CD14-positive monocyte (primary cell): ENCODE data around the gene KIT. TPM values are rescaled to one million over a fixed set of nuclear protein-coding genes. Genes with fewer than 3 reads are reported as not detected.

Experiments
- DNase-seq, 3 donors: peaks; one replicate each; pipeline ENCODE4 v3.0.0-alpha.2; 2011 to 2022
- H2AFZ ChIP-seq: 2 replicates; pipeline ENCODE4 v1.6.0; 2012; ENCODE audit warnings: mild to moderate bottlenecking, low read depth, low read length, inconsistent platforms; ENCODE audit not compliant: insufficient read depth, poor library complexity, severe bottlenecking
- H3K27ac ChIP-seq, 2 donors: 1 replicate in 1 of 2; 2 replicates in 1 of 2; pipeline ENCODE4 v1.5.1; 2012 to 2013; ENCODE audit warnings: low read length in 2 of 2, control low read depth in 1 of 2, inconsistent platforms in 1 of 2, low read depth in 1 of 2, mild to moderate bottlenecking in 1 of 2
- H3K27me3 ChIP-seq, 2 donors: one replicate each; pipeline versions ENCODE4 v1.6.0 to v1.6.1; 2011 to 2013; ENCODE audit warnings: low read length in 2 of 2; ENCODE audit not compliant: control insufficient read depth in 2 of 2, insufficient read depth in 2 of 2
- H3K36me3 ChIP-seq, 2 donors: replicated peaks in 1 of 2; 1 replicate in 1 of 2; 2 replicates in 1 of 2; pipeline versions ENCODE4 v1.5.1 to v1.6.1; 2012 to 2013; ENCODE audit warnings: low read length in 2 of 2, control low read depth in 1 of 2, inconsistent platforms in 1 of 2, mild to moderate bottlenecking in 1 of 2; ENCODE audit not compliant: insufficient read depth in 2 of 2, control insufficient read depth in 1 of 2
- H3K4me1 ChIP-seq, 2 donors: 1 replicate in 1 of 2; 2 replicates in 1 of 2; pipeline versions ENCODE4 v1.5.1 to v1.6.1; 2012 to 2013; ENCODE audit warnings: low read length in 2 of 2, control low read depth in 1 of 2, inconsistent platforms in 1 of 2, mild to moderate bottlenecking in 1 of 2, moderate library complexity in 1 of 2; ENCODE audit not compliant: insufficient read depth in 2 of 2, control insufficient read depth in 1 of 2
- H3K4me2 ChIP-seq: replicated peaks from 2 replicates; pipeline ENCODE3; 2012; ENCODE audit warnings: low read length, moderate library complexity, mild to moderate bottlenecking; ENCODE audit not compliant: poor library complexity, severe bottlenecking; ENCODE audit errors: extremely low read depth
- H3K4me3 ChIP-seq, 3 experiments: fragments of 200-600 bp in 1 of 3; sonication (generic) in 1 of 3; replicated peaks in 1 of 3; 1 replicate in 2 of 3; 2 replicates in 1 of 3; pipeline ENCODE4 v1.5.1; 2011 to 2013; ENCODE audit warnings: low read length in 3 of 3, mild to moderate bottlenecking in 3 of 3, control low read depth in 2 of 3, low read depth in 2 of 3, inconsistent platforms in 1 of 3, moderate library complexity in 1 of 3
- H3K79me2 ChIP-seq: 2 replicates; pipeline ENCODE4 v1.6.0; 2012; ENCODE audit warnings: mild to moderate bottlenecking, control low read depth, inconsistent platforms, low read length, moderate library complexity; ENCODE audit not compliant: insufficient read depth
- H3K9ac ChIP-seq: 2 replicates; pipeline ENCODE4 v1.6.0; 2017; ENCODE audit warnings: low read length, mild to moderate bottlenecking; ENCODE audit not compliant: insufficient read depth, poor library complexity, severe bottlenecking
- H3K9me3 ChIP-seq, 2 donors: replicated peaks in 1 of 2; 1 replicate in 1 of 2; 2 replicates in 1 of 2; pipeline versions ENCODE4 v1.5.1 to v1.6.1; 2012 to 2013; ENCODE audit warnings: low read length in 2 of 2, control low read depth in 1 of 2; ENCODE audit not compliant: control insufficient read depth in 1 of 2, insufficient read depth in 1 of 2
- H4K20me1 ChIP-seq: 2 replicates; pipeline ENCODE4 v1.6.0; 2012; ENCODE audit warnings: mild to moderate bottlenecking, low read length, control low read depth, moderate library complexity; ENCODE audit not compliant: insufficient read depth
- H3K27ac Mint-ChIP-seq, 7 donors: one replicate each; pipeline ENCODE4 v1.8.0; 2020; ENCODE audit warnings: mild to moderate bottlenecking in 7 of 7, mixed read lengths in 7 of 7, moderate library complexity in 6 of 7, inconsistent platforms in 2 of 7
- H3K27me3 Mint-ChIP-seq, 3 donors: one replicate each; pipeline ENCODE4 v1.8.0; 2021 to 2022; ENCODE audit warnings: low read depth in 3 of 3, mild to moderate bottlenecking in 3 of 3, mixed read lengths in 3 of 3, moderate library complexity in 3 of 3, inconsistent platforms in 1 of 3
- H3K36me3 Mint-ChIP-seq, 2 donors: one replicate each; pipeline ENCODE4 v1.8.0; 2020; ENCODE audit warnings: mixed read lengths in 2 of 2, inconsistent platforms in 1 of 2, mild to moderate bottlenecking in 1 of 2
- H3K4me1 Mint-ChIP-seq: one replicate; pipeline ENCODE4 v1.8.0; 2020; ENCODE audit warnings: mild to moderate bottlenecking, mixed read lengths
- H3K4me3 Mint-ChIP-seq, 2 donors: one replicate each; pipeline ENCODE4 v1.8.0; 2020; ENCODE audit warnings: mild to moderate bottlenecking in 2 of 2, mixed read lengths in 2 of 2, moderate library complexity in 1 of 2
- H3K9me3 Mint-ChIP-seq, 7 donors: one replicate each; pipeline ENCODE4 v1.8.0; 2020 to 2022; ENCODE audit warnings: mixed read lengths in 7 of 7, mild to moderate bottlenecking in 6 of 7, moderate library complexity in 6 of 7, inconsistent platforms in 2 of 7
- WGBS: methylation state at CpG from one replicate; pipeline ENCODE4 v1.1.5; 2013; ENCODE audit warnings: missing lambda C conversion rate; ENCODE audit not compliant: insufficient coverage; 5-methylcytosine and 5-hydroxymethylcytosine counted together
- intact Hi-C, 2 donors: fragments of 100-400 bp; cut with micrococcal nuclease; formaldehyde crosslinking; loops; one replicate each; pipeline versions ENCODE4 v1.15.0 to v1.15.1; 2023
- polyA plus RNA-seq, 3 donors: library from polyadenylated mRNA; depleted of rRNA in 1 of 3; unstranded in 2 of 3; stranded (reverse) in 1 of 3; fragments of 300-500 nt in 2 of 3; fragments of >200 nt in 1 of 3; fragmentation: Illumina TruSeq in 2 of 3; gene quantifications; 1 replicate in 2 of 3; 2 replicates in 1 of 3; pipeline ENCODE4 v1.2.3, GENCODE V29; 2012 to 2021
- TF ChIP-seq, protein P1 (sequence below): fragments of 200-600 bp; IDR thresholded peaks from one replicate; pipeline ENCODE4 v1.8.0; 2022; ENCODE audit warnings: antibody characterized with exemption, mild to moderate bottlenecking

The KIT gene
- polyA plus RNA-seq, 3 donors = not detected

DNA sequence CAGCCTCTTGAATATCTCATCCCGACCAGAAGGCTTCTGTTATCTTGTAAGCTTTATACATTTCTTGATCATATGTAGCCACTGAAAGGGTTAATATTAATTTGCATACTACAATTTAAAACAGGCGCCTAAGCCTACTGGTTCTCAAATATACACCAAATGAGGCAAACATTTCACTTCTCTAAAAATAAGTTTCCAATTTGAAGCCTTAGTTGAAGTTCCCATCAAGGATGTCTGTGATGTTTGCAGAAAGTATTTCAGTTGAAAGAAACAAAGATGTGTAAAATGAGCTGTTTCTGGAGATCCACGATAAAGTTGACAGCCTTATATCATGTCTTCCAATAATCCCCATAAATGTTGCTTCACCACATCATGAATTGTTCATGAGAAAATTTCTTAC is 70.6 kb downstream of the KIT start:
- DNase-seq = no peak
- no peaks in the 10 kb centered on the region for H4K20me1 ChIP-seq
- no peak overlapping the region for H2AFZ ChIP-seq
- no peak overlapping the region for H3K4me2 ChIP-seq
- no CpG with 5 or more reads among the region's 3 CpGs for WGBS
- intact Hi-C loops = no loop called here
- peaks cover 0 to 2% of the 10 kb centered on the region in 2 donors for H3K36me3 Mint-ChIP-seq
- peaks cover 0 to 2% (median 1%) of the 10 kb centered on the region in 3 donors for H3K27me3 Mint-ChIP-seq
- no peak overlapping the region for H3K27ac Mint-ChIP-seq
- TF ChIP-seq, protein P1, sequence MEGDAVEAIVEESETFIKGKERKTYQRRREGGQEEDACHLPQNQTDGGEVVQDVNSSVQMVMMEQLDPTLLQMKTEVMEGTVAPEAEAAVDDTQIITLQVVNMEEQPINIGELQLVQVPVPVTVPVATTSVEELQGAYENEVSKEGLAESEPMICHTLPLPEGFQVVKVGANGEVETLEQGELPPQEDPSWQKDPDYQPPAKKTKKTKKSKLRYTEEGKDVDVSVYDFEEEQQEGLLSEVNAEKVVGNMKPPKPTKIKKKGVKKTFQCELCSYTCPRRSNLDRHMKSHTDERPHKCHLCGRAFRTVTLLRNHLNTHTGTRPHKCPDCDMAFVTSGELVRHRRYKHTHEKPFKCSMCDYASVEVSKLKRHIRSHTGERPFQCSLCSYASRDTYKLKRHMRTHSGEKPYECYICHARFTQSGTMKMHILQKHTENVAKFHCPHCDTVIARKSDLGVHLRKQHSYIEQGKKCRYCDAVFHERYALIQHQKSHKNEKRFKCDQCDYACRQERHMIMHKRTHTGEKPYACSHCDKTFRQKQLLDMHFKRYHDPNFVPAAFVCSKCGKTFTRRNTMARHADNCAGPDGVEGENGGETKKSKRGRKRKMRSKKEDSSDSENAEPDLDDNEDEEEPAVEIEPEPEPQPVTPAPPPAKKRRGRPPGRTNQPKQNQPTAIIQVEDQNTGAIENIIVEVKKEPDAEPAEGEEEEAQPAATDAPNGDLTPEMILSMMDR = no peak
- H3K27me3 ChIP-seq = no peaks in the 10 kb centered on the region
- H3K4me1 Mint-ChIP-seq = peaks cover 1% of the 10 kb centered on the region
- H3K4me3 Mint-ChIP-seq = no peak overlapping the region
- no peak overlapping the region for H3K4me3 ChIP-seq
- no peak overlapping the region for H3K9ac ChIP-seq
- no peak overlapping the region for H3K27ac ChIP-seq
- no peaks in the 10 kb centered on the region for H3K9me3 Mint-ChIP-seq
- H3K36me3 ChIP-seq = no peaks in the 10 kb centered on the region
- no peaks in the 10 kb centered on the region for H3K4me1 ChIP-seq
- H3K9me3 ChIP-seq = no peaks in the 10 kb centered on the region
- no peaks in the 10 kb centered on the region for H3K79me2 ChIP-seq

DNA sequence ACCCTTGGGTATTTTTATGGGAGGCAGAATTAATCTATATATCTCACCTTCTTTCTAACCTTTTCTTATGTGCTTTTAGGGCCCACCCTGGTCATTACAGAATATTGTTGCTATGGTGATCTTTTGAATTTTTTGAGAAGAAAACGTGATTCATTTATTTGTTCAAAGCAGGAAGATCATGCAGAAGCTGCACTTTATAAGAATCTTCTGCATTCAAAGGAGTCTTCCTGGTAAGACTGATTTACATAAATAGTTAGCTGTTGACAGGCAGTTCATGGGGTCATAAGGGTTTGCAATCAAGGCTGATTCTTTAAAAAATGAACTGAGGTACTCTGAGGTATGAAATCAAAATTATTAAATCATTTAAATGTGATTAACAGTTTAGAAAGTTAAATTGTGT is 71.5 kb downstream of the KIT start:
- H4K20me1 ChIP-seq = no peaks in the 10 kb centered on the region
- Mint-ChIP-seq H3K36me3 (peaks cover 0 to 2% of the 10 kb centered on the region in 2 donors), H3K4me3 (no peak overlapping the region), H3K9me3 (no peaks in the 10 kb centered on the region), H3K27me3 (peaks cover 0 to 2% (median 1%) of the 10 kb centered on the region in 3 donors), H3K27ac (no peak overlapping the region), H3K4me1 (peaks cover 1% of the 10 kb centered on the region)
- 83% methylated on average over 1 of the region's 1 CpG for WGBS
- no peaks in the 10 kb centered on the region for H3K79me2 ChIP-seq
- H2AFZ ChIP-seq = no peak overlapping the region
- no peaks in the 10 kb centered on the region for H3K9me3 ChIP-seq
- H3K4me3 ChIP-seq = no peak overlapping the region
- TF ChIP-seq, protein P1 = no peak
- no peak overlapping the region for H3K4me2 ChIP-seq
- no peaks in the 10 kb centered on the region for H3K36me3 ChIP-seq
- no peaks in the 10 kb centered on the region for H3K4me1 ChIP-seq
- intact Hi-C loops = no loop called here
- no peak overlapping the region for H3K27ac ChIP-seq
- H3K27me3 ChIP-seq = no peaks in the 10 kb centered on the region
- no peak for DNase-seq
- no peak overlapping the region for H3K9ac ChIP-seq
